NCI-H2081 (cell line): Measurements from ENCODE around the gene CUEDC1.

Experiments
- DNase-seq, 2 experiments: peaks; one replicate each; lab custom pipeline; 2025; lab: John Stamatoyannopoulos, UW

The CUEDC1 gene

DNA sequence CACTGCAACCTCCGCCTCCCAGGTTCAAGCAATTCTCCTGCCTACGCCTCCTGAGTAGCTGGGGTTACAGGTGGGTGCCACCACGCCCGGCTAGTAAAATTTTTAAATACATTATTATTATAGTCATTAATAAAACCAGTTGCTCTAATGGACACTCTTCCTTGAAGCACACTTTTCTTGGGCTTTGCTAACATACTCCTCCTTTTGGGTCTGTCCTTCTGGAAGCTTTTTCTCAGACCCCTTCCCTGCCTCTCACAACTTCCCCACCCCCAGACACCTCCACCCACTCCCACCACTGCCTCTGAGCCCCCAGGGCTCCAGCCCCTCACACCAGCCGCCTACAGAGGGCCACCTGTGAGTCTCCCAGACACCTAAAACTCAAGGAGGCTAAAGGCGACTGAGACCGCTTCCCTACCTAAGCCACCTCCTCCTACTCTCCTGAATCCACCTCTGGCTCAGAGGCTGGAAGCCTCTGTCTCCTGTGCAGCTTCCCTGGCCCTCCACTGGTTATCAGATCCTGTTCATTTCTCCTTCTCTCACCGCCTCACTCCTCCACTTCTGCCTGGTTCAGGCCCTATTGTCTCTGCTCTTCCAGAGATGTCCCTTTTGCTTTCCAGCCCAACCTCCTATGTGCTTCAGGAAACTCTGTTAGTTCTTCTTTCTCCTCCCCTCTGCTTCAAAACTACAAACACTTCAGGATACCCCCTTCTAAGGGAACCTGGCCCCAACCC is 2.1 kb upstream of the CUEDC1 start:
- no peak for DNase-seq

DNA sequence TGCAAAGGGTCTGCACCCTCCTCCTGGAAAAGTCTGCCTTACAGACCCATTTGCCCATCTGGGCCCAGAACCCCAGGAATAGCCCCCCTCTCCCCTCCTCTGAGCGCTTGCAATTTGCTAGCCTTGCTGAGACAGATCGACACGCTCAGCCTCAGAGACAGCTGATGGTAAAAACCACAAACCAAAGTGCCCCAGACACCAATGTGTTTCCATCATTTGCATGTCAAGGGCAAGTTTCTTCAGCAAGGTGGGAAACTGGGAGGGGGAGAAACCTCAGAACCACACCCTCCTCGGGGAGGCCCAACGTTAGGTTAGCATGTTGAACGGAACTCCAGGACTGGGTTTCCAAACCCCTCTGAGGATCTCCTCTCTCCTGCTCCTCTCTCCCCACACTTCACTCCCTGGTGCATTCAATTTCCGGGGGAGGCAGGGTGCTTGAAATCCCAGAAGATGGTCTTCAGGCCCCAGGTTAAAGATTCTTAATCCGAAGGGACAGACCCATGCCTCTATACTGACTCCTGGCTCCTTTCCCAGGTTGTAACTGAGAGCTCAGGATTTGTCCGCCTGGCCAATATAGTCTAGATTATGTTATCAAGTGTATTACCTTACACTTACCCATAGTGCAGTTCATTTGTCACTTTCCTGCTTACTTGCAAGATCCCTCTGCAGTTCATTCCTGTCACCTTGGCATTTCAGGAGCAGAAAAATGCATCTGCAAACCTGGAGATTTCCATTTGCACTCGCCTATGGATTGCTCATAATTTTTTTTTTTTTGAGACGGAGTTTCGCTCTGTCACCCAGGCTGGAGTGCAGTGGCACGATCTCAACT is 1.3 kb upstream of the CUEDC1 start:
- DNase-seq: peak in 1 of 2 experiments; percentile 27

DNA sequence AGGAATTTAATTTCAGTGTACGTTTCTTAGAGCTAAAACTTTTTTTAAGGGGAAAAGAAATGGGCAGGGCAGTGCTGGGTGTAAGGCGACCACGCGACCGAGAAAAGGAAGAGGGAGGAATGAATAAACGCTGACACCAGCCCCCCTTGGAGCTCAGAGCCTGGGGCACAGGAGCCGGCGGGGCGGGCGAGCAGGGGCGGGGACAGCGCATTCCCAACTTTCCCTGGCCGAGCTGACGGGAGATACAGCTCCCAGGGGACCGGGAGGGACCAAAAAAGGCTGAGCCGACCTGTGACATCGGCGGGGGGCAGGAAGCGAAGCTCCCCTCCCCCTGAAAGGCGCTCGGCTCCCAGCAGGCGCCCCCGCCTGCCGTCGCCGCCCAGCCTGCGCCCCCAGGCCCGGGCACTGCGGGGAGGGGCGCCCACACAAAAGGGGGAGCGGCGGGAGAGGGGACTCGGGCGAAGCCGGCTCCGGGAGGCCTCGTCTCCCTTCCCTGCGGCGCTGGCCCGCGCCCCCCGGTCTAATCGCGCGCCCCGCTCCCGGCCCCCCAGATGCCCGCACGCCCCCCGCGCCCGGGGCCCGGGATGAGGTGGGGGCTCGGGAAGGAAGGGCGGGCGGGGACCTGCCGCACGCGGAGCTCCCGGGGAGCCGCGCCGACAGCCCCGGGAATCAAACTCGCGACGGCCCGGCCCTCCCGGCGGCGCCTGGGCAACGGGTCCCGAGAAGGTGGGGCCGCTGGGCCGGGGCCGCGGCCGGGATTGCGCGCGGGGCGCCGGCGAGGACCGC is 622 bp downstream of the CUEDC1 start:
- DNase-seq: peak; percentile 88 to 90

DNA sequence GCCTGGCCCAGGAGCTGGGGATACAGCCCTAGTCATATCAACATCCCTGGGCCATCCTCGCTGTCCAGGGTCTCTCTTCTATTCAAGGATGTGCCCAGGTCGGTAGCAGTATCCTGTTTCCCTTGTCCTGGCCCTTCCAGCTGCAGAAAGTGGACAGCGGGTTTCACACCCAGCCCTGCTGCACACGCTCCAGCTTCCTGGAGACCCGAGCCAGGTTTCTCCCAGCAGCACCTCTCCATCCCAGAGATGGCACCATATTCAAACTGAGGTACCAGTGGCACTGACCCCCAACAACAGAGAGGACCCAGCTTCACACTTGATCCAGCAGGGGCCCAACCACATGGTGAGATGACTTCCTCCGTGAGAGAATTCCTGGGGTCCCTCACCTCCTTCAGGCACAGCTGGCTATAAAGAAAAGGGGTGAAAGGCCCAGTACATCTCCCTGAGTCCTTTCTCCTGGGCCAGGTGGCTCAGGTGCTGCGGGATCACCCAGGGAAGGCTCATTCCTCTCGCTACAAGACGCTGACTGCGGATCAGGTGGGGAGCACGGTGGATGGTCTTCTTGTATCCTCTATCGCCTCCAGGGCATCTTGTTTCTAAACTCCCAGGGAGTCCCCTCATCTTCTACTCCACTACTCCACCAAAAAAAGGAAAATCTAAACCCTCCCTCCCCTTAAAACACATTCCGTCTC is 1.4 kb downstream of the CUEDC1 start:
- peak in 1 of 2 experiments; percentile 43 for DNase-seq

DNA sequence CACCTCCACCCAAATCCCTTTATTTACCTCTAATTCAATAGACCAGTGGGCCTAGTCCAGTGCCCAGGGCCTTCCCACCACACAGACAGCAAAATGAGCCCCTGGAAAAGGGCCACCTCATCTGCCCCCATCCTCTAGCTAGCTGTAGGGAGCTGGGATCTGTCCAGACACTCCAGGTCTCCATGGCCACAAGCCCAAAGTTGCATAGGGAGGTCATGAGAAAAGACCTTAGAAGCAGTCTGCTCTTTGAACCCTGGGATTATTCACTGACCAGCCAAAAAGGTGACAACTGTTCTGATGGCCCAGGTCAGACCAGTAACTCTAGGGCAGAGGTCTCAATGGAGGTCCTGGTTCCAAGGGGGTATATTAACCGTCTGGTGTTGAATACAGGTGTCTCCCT is 2.0 kb downstream of the CUEDC1 start:
- DNase-seq: no peak

DNA sequence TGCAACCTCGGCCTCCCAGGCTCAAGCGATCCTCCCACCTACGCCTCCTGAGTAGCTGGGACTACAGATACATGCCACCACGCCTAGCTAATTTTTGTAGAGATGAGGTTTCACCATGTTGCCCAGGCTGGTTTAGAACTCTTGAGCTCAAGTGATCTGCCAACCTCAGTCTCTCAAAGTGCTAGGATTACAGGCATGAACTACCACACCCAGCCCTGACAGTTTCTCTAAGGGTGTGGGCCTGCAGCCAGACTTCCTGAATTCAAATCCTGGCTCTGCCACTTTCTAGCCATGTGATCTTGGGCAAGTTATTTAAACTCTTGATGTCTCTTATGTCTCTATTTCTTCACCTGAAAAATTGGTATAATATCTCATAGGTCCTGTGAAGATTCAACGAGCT is 5.6 kb downstream of the CUEDC1 start:
- DNase-seq: no peak

DNA sequence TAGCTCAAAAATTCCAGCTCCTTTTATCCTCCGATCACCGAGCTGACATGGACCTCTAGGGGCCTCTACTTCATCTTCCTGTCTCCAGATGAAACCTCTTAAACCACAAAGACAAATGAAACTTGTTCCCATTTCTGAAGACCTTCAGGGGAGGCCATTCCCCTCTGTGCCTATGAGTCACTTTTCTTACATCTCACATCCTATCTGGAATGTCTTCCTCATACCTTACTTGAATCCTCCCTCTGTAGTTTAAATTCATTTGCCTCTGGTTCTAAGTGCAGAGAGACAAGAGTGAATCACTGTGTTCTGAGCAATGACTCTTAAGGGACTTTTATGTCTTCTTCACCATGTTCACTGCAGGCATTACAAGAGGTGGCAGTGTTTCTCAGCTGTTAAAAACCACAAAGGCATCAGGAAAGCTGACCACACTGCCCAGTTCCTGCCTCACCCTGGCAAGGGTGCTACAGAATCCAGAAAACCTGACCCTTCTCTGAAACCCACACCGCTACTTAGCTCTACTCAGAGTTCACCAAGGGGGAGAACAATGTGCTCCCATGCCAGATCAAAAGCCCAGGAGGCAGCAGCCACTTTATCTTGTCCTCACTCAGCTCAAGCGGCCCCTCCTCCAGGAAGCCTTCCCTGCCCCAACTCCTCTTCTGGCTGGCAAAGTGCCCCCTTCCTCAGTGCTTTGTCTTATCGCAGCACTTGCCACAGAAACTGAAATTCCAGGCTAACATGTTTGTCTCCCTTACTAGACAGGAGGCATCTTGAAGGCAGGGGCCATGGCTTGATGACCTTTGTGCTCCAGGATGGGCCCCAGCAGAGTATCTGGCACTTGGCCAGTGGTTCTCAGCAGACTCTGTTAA is 6.4 kb downstream of the CUEDC1 start:
- no peak for DNase-seq

DNA sequence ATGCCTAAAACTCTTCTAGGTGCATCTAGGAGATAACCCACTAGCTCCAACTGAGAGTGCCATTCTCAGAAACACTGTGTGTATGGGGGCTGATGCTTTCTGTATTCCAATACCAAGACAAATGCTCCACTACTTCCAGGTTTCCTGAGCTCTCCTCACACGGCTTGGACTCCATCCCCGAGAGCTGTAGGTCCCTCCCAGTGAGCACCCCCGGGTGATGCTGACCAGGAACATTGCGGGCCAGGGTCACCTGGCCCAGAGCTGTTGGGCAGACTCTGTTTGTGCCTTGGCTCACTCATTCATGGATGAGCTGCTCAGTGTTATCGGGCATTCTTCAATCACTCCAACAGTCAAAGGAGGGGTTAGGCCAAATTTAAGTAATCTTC is 7.0 kb downstream of the CUEDC1 start:
- no peak for DNase-seq

DNA sequence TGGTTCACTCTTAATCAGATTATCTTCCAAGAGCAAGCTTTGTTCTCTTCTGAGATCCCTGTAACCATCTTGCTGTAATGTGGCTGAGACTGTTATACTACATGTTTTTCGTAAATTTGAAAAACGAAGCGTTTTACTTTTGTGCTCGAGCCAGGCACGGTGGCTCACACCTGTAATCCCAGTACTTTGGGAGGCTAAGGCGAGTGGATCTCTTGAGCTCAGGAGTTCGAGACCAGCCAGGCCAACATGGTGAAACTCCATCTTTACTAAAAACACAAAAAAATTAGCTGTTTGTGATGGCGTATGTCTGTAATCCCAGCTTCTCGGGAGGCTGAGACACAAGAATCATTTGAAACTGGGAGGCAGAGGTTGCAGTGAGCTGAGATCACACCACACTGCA is 7.8 kb downstream of the CUEDC1 start:
- no peak for DNase-seq

DNA sequence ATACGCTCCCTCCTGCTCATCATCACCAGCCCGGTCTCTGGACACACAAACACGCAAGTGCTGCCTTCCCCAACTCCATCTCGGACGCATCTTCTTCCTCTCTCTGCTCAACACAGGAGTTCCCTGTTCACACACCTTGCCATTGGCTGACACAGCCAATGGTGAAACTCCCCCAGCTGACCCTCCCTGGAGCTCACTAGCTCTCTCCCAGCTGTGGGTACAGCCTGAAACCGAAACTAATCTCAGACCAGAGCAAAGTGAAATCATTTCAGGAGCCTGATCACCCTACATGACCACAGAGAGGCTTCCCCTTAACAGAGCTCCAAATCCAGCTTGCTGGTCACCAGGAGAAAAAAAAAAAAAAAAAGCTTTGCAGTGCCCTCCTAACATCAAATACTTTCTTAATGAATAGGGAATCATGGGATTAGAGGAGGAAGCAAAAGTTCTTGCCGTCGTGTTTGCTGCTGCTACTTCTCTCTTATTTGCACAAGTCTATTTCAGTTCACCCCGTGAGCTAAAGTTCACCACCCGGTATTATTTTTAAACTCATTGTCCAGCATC is 8.3 kb downstream of the CUEDC1 start:
- no peak for DNase-seq

DNA sequence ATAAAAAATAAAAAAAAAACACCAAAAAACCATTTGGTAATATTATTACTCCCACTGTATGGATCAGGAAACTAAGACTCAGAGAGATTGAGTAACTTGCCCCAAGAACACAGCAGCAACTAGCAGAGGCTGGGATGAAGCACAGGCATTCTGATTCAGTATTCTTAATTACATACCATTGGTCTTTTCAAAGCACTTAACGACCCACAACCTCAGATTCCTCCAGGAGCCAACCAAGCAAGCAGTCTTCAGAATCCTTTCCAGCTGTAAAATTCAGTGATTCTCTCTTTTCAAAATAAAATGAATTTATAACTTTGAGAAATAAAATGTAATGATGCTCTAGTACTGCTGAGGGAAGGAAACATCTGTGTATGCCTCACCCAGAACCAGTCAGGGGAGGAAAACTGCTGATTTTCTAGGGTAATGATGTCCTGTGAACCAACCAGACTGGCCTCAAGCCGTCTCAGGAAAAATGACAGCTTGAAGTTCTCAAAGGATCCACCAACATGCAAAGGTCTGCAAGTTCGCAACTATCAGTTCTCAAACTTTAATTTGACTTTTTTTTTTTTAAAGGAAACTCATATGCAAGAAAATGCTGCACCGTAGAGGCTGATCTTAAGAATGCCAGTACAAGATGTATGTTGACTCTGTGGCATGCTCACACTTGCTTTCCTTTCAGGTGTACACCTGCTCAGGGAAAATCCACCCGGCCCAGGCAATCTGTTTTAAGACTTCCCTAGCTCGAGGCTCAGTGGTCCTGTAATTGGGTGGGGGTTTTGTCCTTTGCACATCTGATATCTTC is 9.0 kb downstream of the CUEDC1 start:
- DNase-seq: no peak

DNA sequence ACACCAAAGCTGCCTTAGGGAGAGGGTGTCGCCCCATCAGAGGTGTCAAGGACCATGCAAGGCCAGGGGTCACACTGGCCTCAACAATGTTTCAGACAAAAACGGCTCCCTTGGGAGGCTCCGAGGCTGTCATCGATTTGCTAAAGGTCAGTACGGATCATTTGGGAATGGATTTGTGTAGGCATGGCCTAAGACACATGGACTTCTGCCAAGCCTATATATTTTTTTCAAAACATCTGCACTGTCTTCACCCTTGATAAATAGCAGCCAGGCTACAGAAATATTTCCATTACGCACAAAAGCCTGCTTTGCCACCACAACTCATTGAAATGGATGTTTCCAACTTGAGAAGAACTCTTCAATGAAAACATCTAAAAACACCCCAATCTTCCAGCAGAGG is 10.3 kb downstream of the CUEDC1 start:
- no peak for DNase-seq

DNA sequence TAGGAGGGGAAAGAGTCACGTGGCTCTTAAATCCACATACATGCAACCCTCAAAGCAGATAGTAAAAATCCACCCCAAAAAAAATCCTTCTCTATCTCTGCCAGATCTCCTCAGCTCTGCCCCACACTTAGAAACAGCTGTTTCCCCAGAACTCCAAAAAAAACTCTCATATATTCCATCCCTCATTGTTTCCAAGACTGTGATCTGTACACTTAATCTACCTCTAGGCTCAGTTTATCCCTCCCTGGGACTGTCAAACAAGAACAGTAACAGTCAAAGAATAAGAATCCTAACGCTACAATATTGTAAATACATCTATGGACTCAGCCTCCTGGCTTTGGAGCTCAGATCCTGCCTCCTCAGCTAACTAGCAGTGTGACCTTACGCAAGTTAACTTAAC is 11.6 kb downstream of the CUEDC1 start:
- DNase-seq: no peak

DNA sequence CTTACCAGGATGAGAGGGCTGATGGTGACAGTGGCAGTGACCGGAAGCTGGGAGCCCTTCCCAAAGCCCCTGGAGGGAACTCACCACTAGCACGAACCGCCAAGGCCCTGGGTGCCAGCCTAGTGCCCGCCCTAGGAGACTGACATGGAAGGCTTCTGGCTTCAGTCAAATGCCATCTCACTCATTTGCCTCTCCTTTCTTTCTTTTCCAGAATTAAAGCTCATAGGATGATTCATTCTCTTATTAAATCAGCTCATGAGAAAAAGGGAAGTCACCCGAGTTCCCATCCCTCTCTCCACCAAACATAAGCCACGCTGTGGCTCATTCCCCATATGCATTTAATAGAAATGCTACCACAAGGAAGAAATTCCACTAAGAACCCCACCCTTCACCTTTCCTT is 12.1 kb downstream of the CUEDC1 start:
- DNase-seq: no peak

DNA sequence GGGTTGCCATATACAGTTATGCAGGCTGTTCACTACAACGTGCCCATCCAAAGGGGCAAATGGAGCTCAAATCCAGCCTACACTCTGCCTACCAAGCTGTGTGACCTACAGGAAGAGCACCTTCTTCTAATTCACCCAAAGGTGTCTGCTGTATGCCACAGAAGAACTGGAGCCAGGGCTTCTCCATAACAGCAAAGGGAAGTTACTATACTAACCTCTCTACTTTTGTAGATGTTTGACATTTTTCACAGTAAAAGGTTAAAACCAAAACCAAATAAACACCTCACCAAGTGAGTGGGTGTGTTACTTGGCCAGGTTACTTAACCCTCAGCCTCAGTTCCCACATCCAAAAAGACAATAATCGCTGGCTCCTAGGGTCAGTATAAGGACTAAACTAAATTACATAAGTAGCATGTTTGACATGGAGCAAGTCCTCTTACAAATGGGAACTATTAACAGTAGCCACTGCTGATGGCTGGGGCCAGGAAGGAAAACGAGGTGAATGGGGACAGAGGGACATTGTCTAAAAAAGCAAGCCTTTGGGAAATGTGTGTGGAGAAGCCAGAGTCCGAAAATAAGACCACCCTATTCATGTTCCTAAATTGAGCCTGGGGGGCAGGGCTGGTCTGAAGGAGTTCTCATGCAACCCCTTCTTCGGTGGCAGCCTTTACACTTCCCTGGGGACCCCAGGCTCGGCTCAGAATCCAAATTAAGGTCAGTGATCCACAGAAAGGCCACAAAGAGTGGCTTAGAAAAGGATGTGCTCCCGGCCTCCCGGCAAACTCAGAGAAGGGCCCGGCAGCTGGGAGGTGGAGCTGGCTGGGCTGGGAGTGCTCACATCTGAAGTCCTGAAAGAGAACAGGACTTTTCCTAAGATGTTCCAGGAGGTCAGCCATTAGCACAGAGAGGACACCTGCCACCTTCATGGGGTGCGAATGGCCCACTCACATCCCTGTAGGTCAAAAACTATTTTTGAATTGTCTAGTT is 13.5 kb downstream of the CUEDC1 start:
- no peak for DNase-seq

DNA sequence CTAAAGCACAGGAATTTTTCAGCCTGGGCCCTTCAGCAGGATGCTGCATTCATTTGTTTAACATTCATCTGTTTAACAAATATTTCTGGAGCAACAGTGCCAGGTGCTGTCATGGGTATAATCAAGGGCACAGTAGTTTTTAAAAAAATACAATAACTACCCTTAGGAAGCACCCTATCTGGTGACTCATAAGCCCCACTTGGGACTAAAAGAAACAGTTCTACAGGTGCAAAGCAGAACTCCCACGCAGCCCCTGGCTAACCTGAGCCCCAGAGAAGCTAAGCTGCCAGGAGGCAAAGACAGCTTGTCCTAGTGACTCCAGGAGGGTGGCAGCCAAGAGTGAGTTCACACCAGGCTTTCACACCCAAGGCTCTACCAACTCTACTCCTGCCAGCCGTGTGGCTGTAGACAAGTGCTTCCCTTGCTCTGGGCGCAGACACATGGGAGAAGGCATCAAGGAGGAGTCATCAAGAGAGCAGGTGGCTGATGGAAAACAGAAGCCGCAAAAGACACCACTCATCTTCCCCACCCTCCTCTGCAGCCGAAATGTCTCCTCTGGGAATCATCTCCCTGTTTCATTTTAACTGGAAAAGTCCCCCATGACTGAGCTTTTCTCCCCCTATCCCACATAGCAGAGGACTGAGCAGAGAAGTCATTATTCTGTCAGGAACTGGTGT is 14.4 kb downstream of the CUEDC1 start:
- peak in 1 of 2 experiments; percentile 77 for DNase-seq

DNA sequence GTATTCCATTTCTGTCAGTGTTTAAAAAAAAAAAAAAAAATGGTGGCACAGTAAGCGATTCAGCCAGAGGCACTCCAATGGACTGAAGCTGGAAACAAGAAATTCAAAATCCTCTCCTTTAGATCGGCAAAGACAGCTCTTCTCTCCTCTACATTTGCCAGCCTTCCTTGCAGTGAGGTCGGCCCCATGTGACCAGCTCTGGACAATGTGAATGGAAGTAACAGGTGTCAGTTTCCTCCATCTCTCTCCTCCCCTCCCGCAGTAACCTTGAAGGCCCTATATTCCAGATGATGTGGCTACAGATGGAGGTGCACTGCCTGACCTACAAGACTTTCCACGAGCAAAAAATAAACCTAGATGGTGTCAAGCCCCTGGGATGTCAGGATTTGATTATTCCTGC is 15.0 kb downstream of the CUEDC1 start:
- DNase-seq: peak; percentile 41 to 67

DNA sequence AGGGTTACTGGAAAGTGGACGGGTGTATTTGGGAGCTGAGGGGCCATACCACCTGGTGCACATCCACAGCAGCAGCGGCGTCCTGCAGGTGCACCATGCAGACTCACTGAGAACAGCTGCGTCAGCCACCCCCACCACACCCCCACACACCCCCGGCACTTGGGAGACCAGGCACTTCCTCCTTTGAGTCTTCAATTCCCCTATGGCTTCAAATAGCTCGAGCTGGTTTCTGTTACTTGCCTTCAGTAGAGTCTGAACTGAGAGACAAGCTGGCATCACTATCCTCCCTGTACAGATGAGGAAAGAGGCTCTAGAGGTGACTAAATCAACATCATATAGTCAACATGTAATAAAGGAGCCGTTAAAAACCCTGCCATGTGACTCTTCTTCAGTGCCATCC is 15.4 kb downstream of the CUEDC1 start:
- DNase-seq: peak; percentile 45 to 77
